Measurements from ENCODE around the gene HMG20A.

- no peak for TF ChIP-seq GATA3 (IDR thresholded peaks at IDR 0.05; ENCODE audit: low read depth, low read length)
- no peak for TF ChIP-seq GATA2 (IDR thresholded peaks at IDR 0.05; ENCODE audit: low read depth, low read length)
Measured at GRCh38 chr15:77456746-77457145, 36.1 kb downstream of the HMG20A start.

All from SH-SY5Y (cell line).